Inferior parietal cortex (tissue), 1 donor: ENCODE data around the gene CHD6.

Experiments
- DNase-seq: peaks from one replicate; pipeline ENCODE4 v3.0.0-alpha.2; 2016; ENCODE audit errors: extremely low spot score

CHD6 gene

GRCh38 chr20:41403604-41404003, 214.6 kb downstream of the CHD6 start:
- DNase-seq: no peak

- no peak for DNase-seq
These were observed 219.8 kb downstream of the CHD6 start for GRCh38 chr20:41398408-41398807.

- no peak for DNase-seq
These were observed 222.2 kb downstream of the CHD6 start for GRCh38 chr20:41395667-41396664.

- no peak for DNase-seq
These were observed 223.1 kb downstream of the CHD6 start for GRCh38 chr20:41394931-41395666.

GRCh38 chr20:41394081-41394480, 224.1 kb downstream of the CHD6 start:
- no peak for DNase-seq

GRCh38 chr20:41393705-41394066, 224.5 kb downstream of the CHD6 start:
- DNase-seq: no peak

GRCh38 chr20:41392871-41393704, 225.1 kb downstream of the CHD6 start:
- peak; percentile 41 for DNase-seq

GRCh38 chr20:41392295-41392694, 225.9 kb downstream of the CHD6 start:
- DNase-seq: no peak

- DNase-seq: no peak
These were observed 226.6 kb downstream of the CHD6 start for GRCh38 chr20:41391587-41392001.

- no peak for DNase-seq
These were observed 227.3 kb downstream of the CHD6 start for GRCh38 chr20:41390889-41391288.

GRCh38 chr20:41387444-41387851, 230.7 kb downstream of the CHD6 start:
- no peak for DNase-seq

GRCh38 chr20:41386502-41387427, 231.4 kb downstream of the CHD6 start:
- no peak for DNase-seq

- DNase-seq: no peak
These were observed 235.3 kb downstream of the CHD6 start for GRCh38 chr20:41382791-41383305.

GRCh38 chr20:41380551-41381193, 237.5 kb downstream of the CHD6 start:
- DNase-seq: no peak

- no peak for DNase-seq
These were observed 238.6 kb downstream of the CHD6 start for GRCh38 chr20:41379551-41379950.

GRCh38 chr20:41377275-41377674, 240.9 kb downstream of the CHD6 start:
- no peak for DNase-seq

GRCh38 chr20:41376349-41376748, 241.8 kb downstream of the CHD6 start:
- DNase-seq: no peak

GRCh38 chr20:41375846-41376245, 242.3 kb downstream of the CHD6 start:
- DNase-seq: no peak

- no peak for DNase-seq
These were observed 244.0 kb downstream of the CHD6 start for GRCh38 chr20:41373931-41374920.
